Neural cell (in vitro differentiated cells): ENCODE data around the gene PPP3R1. TPM values are rescaled to one million over a fixed set of nuclear protein-coding genes. Genes with fewer than 3 reads are reported as not detected.

Experiments used
- H2AFZ ChIP-seq: fragments of 200-600, 300-800 bp; sonication (generic), shearing (Covaris generic); 2 replicates; pipeline ENCODE4 v1.6.0; 2014; ENCODE audit warnings: low read depth, mild to moderate bottlenecking, antibody characterized with exemption, low read length, moderate library complexity
- H3F3A ChIP-seq: fragments of 200-600 bp; shearing (Covaris generic); 2 replicates; pipeline ENCODE4 v1.6.1; 2016; ENCODE audit warnings: mild to moderate bottlenecking, moderate library complexity, mixed read lengths, antibody characterized with exemption, low read length; ENCODE audit not compliant: insufficient read depth, poor library complexity, severe bottlenecking
- H3K27ac ChIP-seq: fragments of 200-600, 300-800 bp; sonication (generic), shearing (Covaris generic); 2 replicates; pipeline ENCODE4 v1.5.1; 2014; ENCODE audit warnings: mild to moderate bottlenecking, low read length, moderate library complexity
- H3K27me3 ChIP-seq: fragments of 300-800, 200-600 bp; sonication (generic), shearing (Covaris generic); 2 replicates; pipeline ENCODE4 v1.6.0; 2014; ENCODE audit warnings: mild to moderate bottlenecking, low read depth, low read length, moderate library complexity; ENCODE audit not compliant: insufficient read depth
- H3K36me3 ChIP-seq: fragments of 300-800, 200-600 bp; sonication (generic), shearing (Covaris generic); 2 replicates; pipeline ENCODE4 v1.5.1; 2014; ENCODE audit warnings: mild to moderate bottlenecking, antibody characterized with exemption, low read length, moderate library complexity; ENCODE audit not compliant: insufficient read depth
- H3K4me2 ChIP-seq: fragments of 300-800, 200-600 bp; sonication (generic), shearing (Covaris generic); 2 replicates; pipeline ENCODE4 v1.6.0; 2014; ENCODE audit warnings: mild to moderate bottlenecking, low read length
- H3K4me3 ChIP-seq: fragments of 300-800, 200-600 bp; sonication (generic), shearing (Covaris generic); 2 replicates; pipeline ENCODE4 v1.5.1; 2014; ENCODE audit warnings: mild to moderate bottlenecking, low read length, moderate library complexity
- H3K79me2 ChIP-seq: fragments of 200-600 bp; shearing (Covaris generic); replicated peaks from 2 replicates; pipeline ENCODE4 v1.6.0; 2014; ENCODE audit warnings: mild to moderate bottlenecking, low read length, moderate library complexity; ENCODE audit not compliant: insufficient read depth
- H3K9ac ChIP-seq: fragments of 300-800, 200-600 bp; sonication (generic), shearing (Covaris generic); 2 replicates; pipeline ENCODE4 v1.6.1; 2016; ENCODE audit warnings: mild to moderate bottlenecking, low read length, mixed read lengths
- H3K9me2 ChIP-seq: fragments of 200-600 bp; shearing (Covaris generic); 2 replicates; pipeline ENCODE4 v1.6.1; 2016; ENCODE audit warnings: mild to moderate bottlenecking, low read length, mixed read lengths; ENCODE audit not compliant: insufficient read depth
- H3K9me3 ChIP-seq: fragments of 200-600, 300-800 bp; sonication (generic), shearing (Covaris generic); 2 replicates; pipeline ENCODE4 v1.6.1; 2016; ENCODE audit warnings: mild to moderate bottlenecking, mixed run types, low read length, moderate library complexity, mixed read lengths
- H4K20me1 ChIP-seq: fragments of 200-600 bp; shearing (Covaris generic); 2 replicates; pipeline ENCODE4 v1.6.1; 2016; ENCODE audit warnings: mild to moderate bottlenecking, mixed run types; ENCODE audit not compliant: insufficient read depth
- EP300 ChIP-seq: fragments of 450-650 bp; conservative IDR thresholded peaks from 2 replicates; pipeline ENCODE4 v1.6.1; 2014; ENCODE audit warnings: antibody characterized with exemption, mild to moderate bottlenecking, moderate library complexity; ENCODE audit not compliant: poor library complexity, severe bottlenecking
- EZH2 ChIP-seq: fragments of 200-600, 300-800 bp; shearing (Covaris generic), sonication (generic); IDR thresholded peaks from 2 replicates; pipeline ENCODE4 v1.6.1; 2014; ENCODE audit warnings: antibody characterized with exemption, low read length, borderline replicate concordance, mild to moderate bottlenecking; ENCODE audit not compliant: insufficient read depth, poor library complexity, severe bottlenecking
- MXI1 ChIP-seq: fragments of 450-650 bp; conservative IDR thresholded peaks from 2 replicates; pipeline ENCODE4 v1.6.1; 2014; ENCODE audit warnings: antibody characterized with exemption, mild to moderate bottlenecking; ENCODE audit not compliant: poor library complexity, severe bottlenecking
- POLR2AphosphoS5 ChIP-seq: IDR thresholded peaks from 2 replicates; pipeline ENCODE4 v1.6.1; 2012
- RAD21 ChIP-seq: fragments of 450-650 bp; conservative IDR thresholded peaks from 2 replicates; pipeline ENCODE4 v1.6.1; 2014; ENCODE audit warnings: antibody characterized with exemption, mild to moderate bottlenecking, moderate library complexity
- SMC3 ChIP-seq: fragments of 450-650 bp; conservative IDR thresholded peaks from 2 replicates; pipeline ENCODE4 v1.6.1; 2014; ENCODE audit warnings: antibody characterized with exemption, mild to moderate bottlenecking, moderate library complexity; ENCODE audit not compliant: poor library complexity
- TAF1 ChIP-seq: IDR thresholded peaks from 2 replicates; pipeline ENCODE4 v1.6.1; 2012; ENCODE audit warnings: low read depth
- polyA plus RNA-seq: library from polyadenylated mRNA; depleted of rRNA; stranded (reverse); fragments of >200 nt; gene quantifications from 2 replicates; pipeline ENCODE4 v1.2.3, GENCODE V29; 2014
- TF ChIP-seq, protein P1 (sequence below): fragments of 450-650 bp; IDR thresholded peaks from 2 replicates; pipeline ENCODE4 v1.5.1; 2014; ENCODE audit warnings: antibody characterized with exemption, mild to moderate bottlenecking, moderate library complexity; ENCODE audit not compliant: poor library complexity, severe bottlenecking
- TF ChIP-seq, protein P2 (sequence below): IDR thresholded peaks from 2 replicates; pipeline ENCODE4 v1.6.1; 2012; ENCODE audit warnings: borderline replicate concordance

The PPP3R1 gene
- polyA plus RNA-seq, 1 donor from 2014 or later, result 45.3 TPM

DNA sequence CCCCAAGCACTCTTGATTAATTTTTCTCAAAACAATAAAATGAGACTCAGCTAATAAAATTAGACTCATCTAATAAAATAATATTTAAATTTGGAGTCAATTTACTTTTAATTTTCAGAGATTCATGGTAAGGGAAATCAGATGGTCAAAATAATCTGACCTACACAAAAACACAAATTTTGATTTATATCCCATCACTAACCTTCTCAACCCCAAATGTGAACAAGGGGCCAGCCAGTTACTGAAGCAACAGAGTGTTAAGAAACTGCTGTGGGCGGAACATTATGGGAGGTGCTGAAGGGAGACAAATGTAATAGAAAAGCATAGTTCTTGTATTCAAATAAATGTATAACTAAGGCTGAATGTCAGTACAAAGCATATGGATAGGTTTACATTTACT is 28.5 kb upstream of the PPP3R1 start:
- Histone ChIP-seq H3F3A (no peaks in the 10 kb centered on the region), H3K79me2 (no peaks in the 10 kb centered on the region), H3K27me3 (no peaks in the 10 kb centered on the region), H3K9me2 (no peaks in the 10 kb centered on the region), H2AFZ (no peak overlapping the region), H3K36me3 (no peaks in the 10 kb centered on the region), H4K20me1 (no peaks in the 10 kb centered on the region), H3K9me3 (no peaks in the 10 kb centered on the region), H3K4me2 (no peak overlapping the region), H3K9ac (no peak overlapping the region), H3K27ac (no peak overlapping the region), H3K4me3 (no peak overlapping the region)
- TF ChIP-seq POLR2AphosphoS5 (no peak), SMC3 (no peak), TAF1 (no peak), MXI1 (no peak), RAD21 (no peak), EZH2 (no peak), EP300 (no peak)
- TF ChIP-seq, protein P1, sequence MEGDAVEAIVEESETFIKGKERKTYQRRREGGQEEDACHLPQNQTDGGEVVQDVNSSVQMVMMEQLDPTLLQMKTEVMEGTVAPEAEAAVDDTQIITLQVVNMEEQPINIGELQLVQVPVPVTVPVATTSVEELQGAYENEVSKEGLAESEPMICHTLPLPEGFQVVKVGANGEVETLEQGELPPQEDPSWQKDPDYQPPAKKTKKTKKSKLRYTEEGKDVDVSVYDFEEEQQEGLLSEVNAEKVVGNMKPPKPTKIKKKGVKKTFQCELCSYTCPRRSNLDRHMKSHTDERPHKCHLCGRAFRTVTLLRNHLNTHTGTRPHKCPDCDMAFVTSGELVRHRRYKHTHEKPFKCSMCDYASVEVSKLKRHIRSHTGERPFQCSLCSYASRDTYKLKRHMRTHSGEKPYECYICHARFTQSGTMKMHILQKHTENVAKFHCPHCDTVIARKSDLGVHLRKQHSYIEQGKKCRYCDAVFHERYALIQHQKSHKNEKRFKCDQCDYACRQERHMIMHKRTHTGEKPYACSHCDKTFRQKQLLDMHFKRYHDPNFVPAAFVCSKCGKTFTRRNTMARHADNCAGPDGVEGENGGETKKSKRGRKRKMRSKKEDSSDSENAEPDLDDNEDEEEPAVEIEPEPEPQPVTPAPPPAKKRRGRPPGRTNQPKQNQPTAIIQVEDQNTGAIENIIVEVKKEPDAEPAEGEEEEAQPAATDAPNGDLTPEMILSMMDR, result no peak
- TF ChIP-seq, protein P2, sequence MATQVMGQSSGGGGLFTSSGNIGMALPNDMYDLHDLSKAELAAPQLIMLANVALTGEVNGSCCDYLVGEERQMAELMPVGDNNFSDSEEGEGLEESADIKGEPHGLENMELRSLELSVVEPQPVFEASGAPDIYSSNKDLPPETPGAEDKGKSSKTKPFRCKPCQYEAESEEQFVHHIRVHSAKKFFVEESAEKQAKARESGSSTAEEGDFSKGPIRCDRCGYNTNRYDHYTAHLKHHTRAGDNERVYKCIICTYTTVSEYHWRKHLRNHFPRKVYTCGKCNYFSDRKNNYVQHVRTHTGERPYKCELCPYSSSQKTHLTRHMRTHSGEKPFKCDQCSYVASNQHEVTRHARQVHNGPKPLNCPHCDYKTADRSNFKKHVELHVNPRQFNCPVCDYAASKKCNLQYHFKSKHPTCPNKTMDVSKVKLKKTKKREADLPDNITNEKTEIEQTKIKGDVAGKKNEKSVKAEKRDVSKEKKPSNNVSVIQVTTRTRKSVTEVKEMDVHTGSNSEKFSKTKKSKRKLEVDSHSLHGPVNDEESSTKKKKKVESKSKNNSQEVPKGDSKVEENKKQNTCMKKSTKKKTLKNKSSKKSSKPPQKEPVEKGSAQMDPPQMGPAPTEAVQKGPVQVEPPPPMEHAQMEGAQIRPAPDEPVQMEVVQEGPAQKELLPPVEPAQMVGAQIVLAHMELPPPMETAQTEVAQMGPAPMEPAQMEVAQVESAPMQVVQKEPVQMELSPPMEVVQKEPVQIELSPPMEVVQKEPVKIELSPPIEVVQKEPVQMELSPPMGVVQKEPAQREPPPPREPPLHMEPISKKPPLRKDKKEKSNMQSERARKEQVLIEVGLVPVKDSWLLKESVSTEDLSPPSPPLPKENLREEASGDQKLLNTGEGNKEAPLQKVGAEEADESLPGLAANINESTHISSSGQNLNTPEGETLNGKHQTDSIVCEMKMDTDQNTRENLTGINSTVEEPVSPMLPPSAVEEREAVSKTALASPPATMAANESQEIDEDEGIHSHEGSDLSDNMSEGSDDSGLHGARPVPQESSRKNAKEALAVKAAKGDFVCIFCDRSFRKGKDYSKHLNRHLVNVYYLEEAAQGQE, result no peak

DNA sequence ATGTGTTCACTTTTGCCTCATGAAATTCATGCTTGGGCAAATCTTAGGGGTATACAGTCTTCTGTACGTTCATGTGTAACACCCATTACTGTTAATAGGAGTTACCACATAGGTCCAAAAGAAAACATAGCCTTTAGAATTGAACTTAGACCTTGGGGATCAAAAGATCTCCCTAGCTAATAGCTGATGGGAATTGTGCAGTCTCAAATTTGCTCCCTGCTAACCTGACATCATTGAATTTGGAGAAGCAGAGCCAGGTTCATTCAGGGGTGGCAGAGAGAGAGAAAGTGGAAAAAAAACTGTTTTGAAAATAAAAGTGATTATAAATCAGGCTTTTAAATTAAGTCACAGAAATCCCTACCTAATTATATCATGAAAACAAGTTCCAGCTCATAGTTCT is 28.0 kb upstream of the PPP3R1 start:
- no peaks in the 10 kb centered on the region for H3K9me3 ChIP-seq
- no peak overlapping the region for H3K4me2 ChIP-seq
- no peaks in the 10 kb centered on the region for H3K36me3 ChIP-seq
- TF ChIP-seq, protein P2, result no peak
- TF ChIP-seq EP300 (no peak), EZH2 (no peak), TAF1 (no peak), MXI1 (no peak), SMC3 (no peak), POLR2AphosphoS5 (no peak), RAD21 (no peak)
- TF ChIP-seq, protein P1, result no peak
- no peak overlapping the region for H3K4me3 ChIP-seq
- H3K9me2 ChIP-seq, result no peaks in the 10 kb centered on the region
- no peak overlapping the region for H2AFZ ChIP-seq
- no peaks in the 10 kb centered on the region for H3K79me2 ChIP-seq
- no peaks in the 10 kb centered on the region for H3F3A ChIP-seq
- no peaks in the 10 kb centered on the region for H4K20me1 ChIP-seq
- no peaks in the 10 kb centered on the region for H3K27me3 ChIP-seq
- no peak overlapping the region for H3K27ac ChIP-seq
- no peak overlapping the region for H3K9ac ChIP-seq
